SH-SY5Y (cell line): ENCODE data around the gene HERPUD1.

Experiments
- GATA2 ChIP-seq: IDR thresholded peaks from 2 replicates; pipeline ENCODE4 v1.6.1; 2011; ENCODE audit warnings: mild to moderate bottlenecking, low read depth, low read length
- GATA3 ChIP-seq: IDR thresholded peaks from 2 replicates; pipeline ENCODE4 v1.6.1; 2011; ENCODE audit warnings: low read depth, mild to moderate bottlenecking, low read length, moderate library complexity

The HERPUD1 gene

DNA sequence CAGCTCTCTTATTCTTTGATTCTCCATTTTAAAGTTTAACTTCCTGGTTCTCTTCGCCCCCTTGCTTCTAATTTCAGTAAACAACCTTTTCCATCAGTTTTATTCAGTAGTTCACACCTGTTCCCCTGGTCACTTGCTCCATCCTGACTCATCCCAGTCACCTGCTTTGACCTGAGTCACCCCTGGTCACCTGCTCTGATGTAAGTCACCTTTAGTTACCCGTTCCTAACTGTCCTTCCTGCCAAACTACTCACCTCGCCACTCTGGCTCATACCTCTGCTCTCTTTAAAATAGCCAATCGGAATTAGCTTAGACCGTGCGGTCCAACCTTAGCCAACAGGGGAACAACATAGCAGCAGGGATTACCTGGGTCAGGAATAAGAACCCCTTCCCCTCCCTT is 52.7 kb downstream of the HERPUD1 start:
- TF ChIP-seq GATA3 (no peak), GATA2 (no peak)

DNA sequence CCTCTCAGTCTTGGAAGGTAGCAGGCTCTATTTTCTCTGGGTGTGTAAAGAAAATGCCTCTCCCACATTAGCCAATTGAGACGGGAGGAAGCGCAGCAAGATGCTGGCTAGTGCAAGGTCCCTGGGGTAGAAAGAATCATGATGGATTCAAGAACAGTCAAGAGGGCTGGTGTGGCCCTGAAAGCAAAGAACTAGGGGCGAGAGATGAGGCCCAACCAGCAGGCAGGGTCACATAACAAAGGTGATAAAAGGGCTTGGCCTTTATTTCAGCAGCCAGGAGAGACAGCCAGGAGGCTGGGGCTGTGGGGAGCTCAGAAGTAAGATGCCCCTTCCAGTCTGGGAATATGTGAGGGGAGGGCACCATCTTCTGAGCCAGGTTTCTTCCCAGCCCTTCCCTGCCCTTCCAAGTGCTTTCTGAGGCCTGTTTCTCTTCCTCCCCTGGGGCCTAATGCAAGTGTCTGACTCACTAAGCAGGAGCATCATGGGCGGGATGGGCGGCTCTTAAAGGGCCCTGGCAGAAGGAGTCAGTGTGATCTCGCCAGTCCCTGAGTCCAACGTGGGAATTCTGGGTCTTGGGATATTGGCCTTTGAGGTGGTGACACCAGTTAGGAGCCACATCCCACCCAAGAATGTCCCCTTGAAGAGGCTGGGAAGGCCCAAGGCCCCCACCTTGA is 53.5 kb downstream of the HERPUD1 start:
- no peak for TF ChIP-seq GATA2
- no peak for TF ChIP-seq GATA3

- TF ChIP-seq GATA2 (no peak), GATA3 (no peak)
Observed at GRCh38 chr16:56985962-56986360, 54.0 kb downstream of the HERPUD1 start.

DNA sequence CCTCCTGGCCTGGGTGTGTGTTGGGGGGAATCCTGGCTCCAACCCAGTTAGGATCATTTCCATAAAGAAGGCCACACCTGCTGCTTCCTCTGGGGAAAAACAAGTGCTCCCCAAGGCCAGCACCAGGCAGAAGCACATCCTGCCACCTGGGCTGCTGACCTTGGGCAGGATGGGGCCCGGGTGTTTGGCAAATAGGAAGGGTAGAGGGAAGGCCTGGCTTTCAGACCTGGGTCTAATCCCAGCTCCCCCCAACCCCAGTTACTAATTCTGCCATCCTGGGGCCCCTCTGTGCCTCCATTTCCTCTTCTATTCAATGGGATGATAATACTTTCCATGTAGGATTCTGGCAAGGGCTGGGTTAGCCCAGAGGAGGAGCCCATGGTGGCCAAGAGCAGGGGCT is 54.4 kb downstream of the HERPUD1 start:
- no peak for TF ChIP-seq GATA2
- TF ChIP-seq GATA3: no peak

DNA sequence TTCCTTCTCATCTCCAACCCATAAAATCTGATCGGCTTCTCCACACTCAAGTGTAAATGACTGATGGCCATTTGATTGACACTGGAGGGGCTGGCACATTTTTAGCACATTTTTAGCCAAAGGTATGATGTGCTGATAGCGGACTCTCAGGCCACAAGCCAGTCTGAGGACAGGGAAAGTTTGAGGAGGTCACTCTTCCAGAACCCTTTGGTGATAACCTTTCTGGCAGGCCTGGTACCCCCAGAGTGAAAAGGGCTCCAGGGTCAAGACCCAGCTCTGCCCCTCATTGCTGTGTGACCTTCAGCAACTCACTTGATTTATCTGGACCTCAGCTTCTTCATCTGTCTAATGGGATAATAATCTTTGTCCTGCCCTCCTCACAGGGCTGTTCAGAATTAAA is 55.8 kb downstream of the HERPUD1 start:
- TF ChIP-seq GATA2 (no peak), GATA3 (no peak)

DNA sequence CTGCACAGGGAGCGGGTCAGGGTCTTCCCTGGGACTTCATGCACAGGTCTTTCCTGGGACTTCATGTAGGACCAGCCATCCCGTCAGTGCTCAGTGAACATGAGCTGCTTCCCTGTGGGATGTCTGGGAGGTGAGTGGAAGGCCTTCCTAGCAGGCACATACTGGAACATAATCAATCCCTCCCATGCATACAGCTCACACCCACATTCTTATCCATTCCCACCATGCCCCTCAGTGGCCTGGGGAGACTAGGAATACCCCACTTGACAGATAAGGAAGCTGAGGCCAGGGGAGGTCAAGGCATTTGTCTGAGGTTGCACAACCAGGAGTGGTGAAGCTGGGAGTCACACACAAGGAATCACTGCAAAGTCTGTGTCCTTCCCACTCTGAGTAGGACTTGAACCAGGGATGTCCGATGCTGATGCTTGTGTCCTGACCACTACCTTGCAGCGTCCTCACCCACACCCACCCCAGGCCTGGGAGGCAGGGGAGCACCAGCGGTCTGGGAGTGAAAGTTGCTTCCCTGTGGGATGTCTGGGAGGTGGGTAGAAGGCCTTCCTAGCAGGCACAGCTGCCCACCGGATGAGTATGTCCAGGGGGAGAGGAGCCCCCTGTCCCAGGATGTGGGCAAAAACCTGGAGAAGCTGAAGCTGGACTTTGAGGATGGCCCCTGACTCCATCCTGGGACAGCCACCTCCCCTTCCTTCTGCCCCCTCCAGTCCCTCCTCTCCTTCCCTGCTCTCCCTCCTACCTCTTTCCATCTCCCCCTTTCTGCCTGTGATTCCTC is 56.4 kb downstream of the HERPUD1 start:
- TF ChIP-seq GATA3: no peak

DNA sequence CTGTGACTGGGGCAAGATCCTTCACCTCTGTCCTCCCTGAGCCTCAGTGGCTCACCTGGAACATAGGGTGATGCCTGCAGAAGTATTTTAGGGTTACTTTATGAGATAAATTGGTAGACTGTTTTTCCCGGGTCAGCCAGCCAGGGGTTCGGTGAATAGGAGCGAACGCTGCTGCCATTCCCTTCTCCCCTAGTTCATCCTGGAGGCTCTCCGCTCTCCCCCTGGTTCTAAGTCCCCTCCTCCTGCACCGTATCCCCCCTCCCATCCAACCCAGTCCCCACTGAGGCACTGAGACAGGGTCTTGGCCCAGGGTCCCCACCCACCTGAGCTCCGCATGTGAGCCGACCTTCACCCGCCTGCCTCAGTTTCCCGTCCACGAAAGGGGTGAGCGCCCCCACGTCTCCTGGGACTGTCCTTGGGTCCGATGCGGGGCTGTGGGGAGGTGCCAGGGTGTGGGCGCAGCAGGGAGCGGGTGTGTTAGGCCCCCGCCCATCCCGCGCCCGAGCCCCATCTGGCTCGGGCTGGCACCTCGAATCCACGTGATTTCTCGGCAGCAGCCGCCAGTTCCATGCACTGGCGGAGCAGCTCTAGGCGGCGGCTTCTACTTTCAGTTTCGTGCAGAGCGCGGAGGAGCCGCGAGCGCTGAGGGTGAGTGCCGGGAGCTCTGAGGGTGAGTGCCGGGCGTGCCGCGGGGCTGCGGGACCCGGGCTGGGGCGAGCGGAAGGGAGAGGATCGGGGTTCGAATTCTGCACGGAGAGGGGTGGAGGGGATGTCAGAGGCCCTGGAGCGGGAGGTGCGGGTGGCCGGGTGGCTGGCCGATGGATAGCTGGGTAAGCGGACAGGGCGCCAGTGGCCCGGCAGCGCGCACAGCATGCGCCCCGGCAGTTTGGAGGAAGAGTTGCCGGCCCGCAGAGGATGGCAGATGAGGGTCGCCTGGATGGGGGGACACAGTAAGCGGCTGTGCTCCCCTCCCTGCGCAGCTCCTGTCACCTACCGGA is 57.3 kb downstream of the HERPUD1 start, which contains the start of gene NLRC5:
NLRC5 (plus strand) TSS at position 610 of the 998 bp plus-strand sequence. CDS start 31,156 bp downstream, outside the sequence.
- TF ChIP-seq GATA2: no peak
- no peak for TF ChIP-seq GATA3

- TF ChIP-seq GATA2: no peak
- TF ChIP-seq GATA3: no peak
Observed at GRCh38 chr16:56989988-56990387, 58.0 kb downstream of the HERPUD1 start.

- TF ChIP-seq GATA2: no peak
- no peak for TF ChIP-seq GATA3
Observed at GRCh38 chr16:56990407-56991286, 58.7 kb downstream of the HERPUD1 start.

DNA sequence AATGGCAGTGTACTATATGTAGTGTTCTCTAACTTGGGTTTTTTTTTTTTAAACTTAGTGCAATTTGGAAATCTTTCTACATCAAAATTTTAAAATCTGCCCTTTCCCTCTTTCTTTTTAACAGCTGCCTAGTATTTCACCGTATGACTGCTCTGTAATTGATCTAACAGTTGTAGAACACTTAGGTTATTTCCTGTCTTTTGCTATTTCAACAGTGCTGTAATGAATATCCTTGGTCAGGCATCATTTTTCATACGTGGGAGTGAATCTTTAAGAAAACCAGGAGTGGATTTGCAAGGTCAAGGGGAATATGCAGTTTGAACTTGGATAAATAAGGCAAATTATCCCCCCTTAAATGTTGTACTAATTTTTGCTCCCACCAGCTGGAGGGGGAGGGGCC is 61.3 kb downstream of the HERPUD1 start:
- TF ChIP-seq GATA2 (no peak), GATA3 (no peak)

DNA sequence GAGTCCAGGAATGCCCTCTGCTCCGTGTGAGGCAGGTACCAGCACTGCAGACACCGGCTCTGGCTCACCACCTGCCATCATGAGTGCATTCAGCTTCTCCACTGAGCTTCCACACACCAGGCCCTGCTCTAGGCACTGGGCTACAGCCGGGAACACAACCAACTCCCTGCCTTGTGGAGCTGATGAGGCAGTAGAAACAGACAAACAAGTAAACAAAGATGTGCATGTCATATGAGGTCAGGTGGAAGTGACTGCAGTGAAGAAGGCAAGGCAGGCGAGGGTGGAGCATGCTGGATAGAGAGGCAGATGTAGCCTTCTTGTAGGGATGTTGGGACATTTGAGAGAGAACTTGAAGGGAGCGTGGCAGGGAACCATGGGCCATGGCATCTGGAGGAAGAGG is 62.4 kb downstream of the HERPUD1 start:
- TF ChIP-seq GATA3: no peak
- no peak for TF ChIP-seq GATA2
